Cerebellar nuclear complex (tissue), 1 donor: ENCODE data around the gene MLYCD.
A peak's percentile ranks its signal among the peaks of the same experiment; 100 is the strongest.

ENCODE experiments used
- DNase-seq, 2 experiments: peaks; one replicate each; lab custom pipeline; 2025; lab: John Stamatoyannopoulos, UW

Gene MLYCD

GRCh38 chr16:83898463-83899271, at the start of gene MLYCD:
Gene MLYCD, plus strand, starts transcription at chr16:83899115. Its CDS starts 30 bp downstream, at chr16:83899145.
- DNase-seq = peak in 1 of 2 experiments; percentile 11

- DNase-seq = no peak
Measured at GRCh38 chr16:83849421-83849820, 49.5 kb upstream of the MLYCD start.

GRCh38 chr16:83850947-83851346, 48.0 kb upstream of the MLYCD start:
- no peak for DNase-seq

- DNase-seq = no peak
Measured at GRCh38 chr16:83851473-83851872, 47.4 kb upstream of the MLYCD start.

- no peak for DNase-seq
Measured at GRCh38 chr16:83852774-83853173, 46.1 kb upstream of the MLYCD start.

- no peak for DNase-seq
Measured at GRCh38 chr16:83853834-83854233, 45.1 kb upstream of the MLYCD start.

GRCh38 chr16:83854420-83854819, 44.5 kb upstream of the MLYCD start:
- DNase-seq = no peak

- no peak for DNase-seq
Measured at GRCh38 chr16:83856792-83857191, 42.1 kb upstream of the MLYCD start.

- DNase-seq = no peak
Measured at GRCh38 chr16:83859265-83859664, 39.6 kb upstream of the MLYCD start.

- DNase-seq = no peak
Measured at GRCh38 chr16:83862661-83863060, 36.3 kb upstream of the MLYCD start.

- no peak for DNase-seq
Measured at GRCh38 chr16:83863682-83864081, 35.2 kb upstream of the MLYCD start.

GRCh38 chr16:83870830-83871229, 28.1 kb upstream of the MLYCD start:
- DNase-seq = no peak

- no peak for DNase-seq
Measured at GRCh38 chr16:83878838-83879237, 20.1 kb upstream of the MLYCD start.

- DNase-seq = no peak
Measured at GRCh38 chr16:83882163-83882885, 16.6 kb upstream of the MLYCD start.

GRCh38 chr16:83886199-83886971, 12.5 kb upstream of the MLYCD start:
- DNase-seq = no peak

- DNase-seq = no peak
Measured at GRCh38 chr16:83887080-83887479, 11.8 kb upstream of the MLYCD start.

- no peak for DNase-seq
Measured at GRCh38 chr16:83887564-83887963, 11.4 kb upstream of the MLYCD start.

- no peak for DNase-seq
Measured at GRCh38 chr16:83888672-83889044, 10.3 kb upstream of the MLYCD start.

- no peak for DNase-seq
Measured at GRCh38 chr16:83890359-83890758, 8.6 kb upstream of the MLYCD start.

GRCh38 chr16:83891742-83892141, 7.2 kb upstream of the MLYCD start:
- no peak for DNase-seq

GRCh38 chr16:83895243-83895642, 3.7 kb upstream of the MLYCD start:
- no peak for DNase-seq

GRCh38 chr16:83895942-83896341, 3.0 kb upstream of the MLYCD start:
- DNase-seq = no peak
